Left hindlimb (tissue), 1 donor: Measurements from ENCODE around the gene PLD1.
"Not testable (repeated sequence)": the region's sequence is repeated elsewhere in the genome, so short reads cannot be mapped to it uniquely, and the experiment has no call there.

Source experiments
- DNase-seq: peaks from one replicate; pipeline ENCODE4 v3.0.0-alpha.2; 2018

Gene PLD1, protein sequence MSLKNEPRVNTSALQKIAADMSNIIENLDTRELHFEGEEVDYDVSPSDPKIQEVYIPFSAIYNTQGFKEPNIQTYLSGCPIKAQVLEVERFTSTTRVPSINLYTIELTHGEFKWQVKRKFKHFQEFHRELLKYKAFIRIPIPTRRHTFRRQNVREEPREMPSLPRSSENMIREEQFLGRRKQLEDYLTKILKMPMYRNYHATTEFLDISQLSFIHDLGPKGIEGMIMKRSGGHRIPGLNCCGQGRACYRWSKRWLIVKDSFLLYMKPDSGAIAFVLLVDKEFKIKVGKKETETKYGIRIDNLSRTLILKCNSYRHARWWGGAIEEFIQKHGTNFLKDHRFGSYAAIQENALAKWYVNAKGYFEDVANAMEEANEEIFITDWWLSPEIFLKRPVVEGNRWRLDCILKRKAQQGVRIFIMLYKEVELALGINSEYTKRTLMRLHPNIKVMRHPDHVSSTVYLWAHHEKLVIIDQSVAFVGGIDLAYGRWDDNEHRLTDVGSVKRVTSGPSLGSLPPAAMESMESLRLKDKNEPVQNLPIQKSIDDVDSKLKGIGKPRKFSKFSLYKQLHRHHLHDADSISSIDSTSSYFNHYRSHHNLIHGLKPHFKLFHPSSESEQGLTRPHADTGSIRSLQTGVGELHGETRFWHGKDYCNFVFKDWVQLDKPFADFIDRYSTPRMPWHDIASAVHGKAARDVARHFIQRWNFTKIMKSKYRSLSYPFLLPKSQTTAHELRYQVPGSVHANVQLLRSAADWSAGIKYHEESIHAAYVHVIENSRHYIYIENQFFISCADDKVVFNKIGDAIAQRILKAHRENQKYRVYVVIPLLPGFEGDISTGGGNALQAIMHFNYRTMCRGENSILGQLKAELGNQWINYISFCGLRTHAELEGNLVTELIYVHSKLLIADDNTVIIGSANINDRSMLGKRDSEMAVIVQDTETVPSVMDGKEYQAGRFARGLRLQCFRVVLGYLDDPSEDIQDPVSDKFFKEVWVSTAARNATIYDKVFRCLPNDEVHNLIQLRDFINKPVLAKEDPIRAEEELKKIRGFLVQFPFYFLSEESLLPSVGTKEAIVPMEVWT

GRCh38 chr3:171809861-171810628 is at the start of gene PLD1:
PLD1 (minus strand) TSS chr3:171810483; CDS start chr3:171738051, 72,432 bp downstream.
- DNase-seq, result peak; percentile 89

- DNase-seq, result not testable (repeated sequence)
These were observed 48.5 kb upstream of the PLD1 start for GRCh38 chr3:171858770-171859169.

- no peak for DNase-seq
These were observed 44.5 kb upstream of the PLD1 start for GRCh38 chr3:171854649-171855305.

- DNase-seq, result no peak
These were observed 41.4 kb upstream of the PLD1 start for GRCh38 chr3:171851660-171852058.

DNA sequence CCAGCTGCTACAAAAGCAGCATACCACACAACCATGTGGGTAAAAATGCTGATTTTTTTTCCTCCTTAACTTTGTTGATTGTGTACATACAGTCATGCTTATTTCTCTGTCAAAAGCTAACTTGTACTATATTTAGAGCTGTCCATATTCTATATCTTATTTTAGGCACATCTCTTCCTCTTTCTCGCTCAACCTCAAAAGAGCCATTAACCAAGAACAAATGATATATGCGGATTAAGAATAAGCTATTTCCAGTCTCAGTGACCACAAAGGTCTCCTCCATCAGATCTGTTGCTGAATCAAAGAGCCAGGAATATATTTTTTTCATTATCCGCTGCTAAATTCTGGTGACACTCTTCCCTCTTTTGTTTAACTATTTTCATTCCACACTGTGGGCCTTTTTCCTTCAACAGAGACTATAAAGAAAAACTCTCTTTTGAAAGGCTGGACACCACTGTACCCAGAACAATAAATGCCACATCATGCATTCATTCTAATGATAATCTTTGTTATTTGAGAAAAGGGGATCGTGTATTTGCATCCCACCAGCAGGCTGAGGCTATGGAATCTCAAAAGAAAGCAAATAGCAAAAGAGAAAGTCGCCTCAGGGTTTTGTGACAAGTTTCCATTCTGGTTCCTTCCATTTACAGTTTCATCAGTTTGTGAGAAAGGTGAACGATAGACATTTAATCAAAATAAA is 40.8 kb upstream of the PLD1 start:
- DNase-seq, result no peak

DNA sequence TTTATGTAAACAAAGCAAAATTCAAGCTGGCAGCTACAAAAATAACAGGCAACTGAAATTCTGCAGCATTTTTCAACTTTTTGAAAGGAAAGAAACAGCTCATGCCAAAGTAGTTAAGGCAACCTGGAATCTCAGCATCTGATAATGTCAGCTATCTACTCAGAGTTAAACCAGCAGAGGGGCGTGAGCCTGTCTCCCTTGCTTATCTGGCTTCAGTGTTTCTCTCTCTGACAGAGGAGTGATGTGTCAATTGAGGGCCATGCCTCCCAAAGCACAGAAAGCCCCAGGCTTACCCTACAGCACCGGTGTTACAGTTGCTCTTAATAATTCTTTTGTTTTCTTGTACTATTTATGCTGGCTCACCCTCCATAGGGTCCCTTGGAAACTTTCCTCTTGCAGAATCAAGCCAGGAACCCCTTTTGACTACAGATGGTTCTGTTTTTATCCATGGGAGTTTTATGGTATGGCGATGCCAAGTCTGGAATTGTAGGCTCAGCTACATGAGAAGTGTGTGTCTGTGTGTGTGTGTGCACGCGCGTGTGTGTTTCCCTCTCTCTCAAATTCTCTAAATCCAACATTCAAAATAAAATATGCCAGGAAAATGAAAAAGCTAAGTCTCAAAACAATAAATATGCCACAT is 40.2 kb upstream of the PLD1 start:
- no peak for DNase-seq

GRCh38 chr3:171849617-171850319 is 39.5 kb upstream of the PLD1 start:
- no peak for DNase-seq

DNA sequence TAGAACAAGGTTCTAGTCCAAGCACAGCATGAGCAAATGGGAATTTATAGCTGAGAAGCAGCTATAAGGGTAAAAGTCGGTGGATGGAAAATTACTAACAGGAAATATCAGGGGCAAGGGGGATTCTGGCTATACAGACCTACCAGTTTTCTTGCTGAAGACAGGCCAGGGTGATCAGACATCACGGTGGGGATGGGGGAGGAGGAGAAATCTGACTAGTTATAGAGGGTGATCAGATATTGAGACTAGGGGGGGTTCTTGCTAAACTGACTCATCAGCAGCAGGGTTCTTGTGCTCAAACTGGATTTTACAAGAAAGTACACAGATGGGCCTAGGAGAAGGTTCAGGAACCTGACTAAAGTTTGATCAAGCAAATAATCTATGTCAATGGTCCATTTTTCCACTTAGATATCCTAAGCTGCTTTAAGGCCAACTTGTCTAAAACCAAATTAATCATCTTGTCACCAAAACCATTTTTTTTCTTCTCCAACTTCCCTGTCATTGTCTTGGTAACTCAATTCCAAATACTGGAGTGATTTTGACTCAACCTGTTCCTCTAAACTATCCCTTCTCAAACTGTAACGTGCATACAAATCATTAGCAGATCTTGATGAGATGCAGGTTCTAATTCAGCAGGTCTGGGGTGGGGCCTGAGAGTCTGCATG is 37.4 kb upstream of the PLD1 start:
- DNase-seq, result no peak

DNA sequence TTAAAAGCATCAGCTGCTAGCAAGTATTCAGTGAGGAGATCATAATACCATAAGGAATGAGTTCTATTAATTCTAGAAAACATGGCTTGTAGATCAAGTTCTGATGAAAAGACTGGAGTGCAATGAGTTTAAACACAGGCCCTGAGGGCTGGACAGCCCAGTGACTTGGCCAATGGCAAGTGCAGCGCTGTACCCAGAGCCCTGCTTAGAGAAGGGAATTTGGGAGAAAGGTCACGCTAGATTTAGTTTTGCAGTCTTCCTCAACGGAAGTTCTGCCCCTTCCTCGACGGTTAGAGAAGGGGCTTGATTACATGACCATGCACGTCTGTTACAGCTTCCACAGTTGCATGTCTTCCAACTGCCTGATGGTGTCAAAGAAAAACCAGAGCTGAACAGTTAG is 36.9 kb upstream of the PLD1 start:
- DNase-seq, result no peak

GRCh38 chr3:171846597-171846996 is 36.3 kb upstream of the PLD1 start:
- no peak for DNase-seq

- no peak for DNase-seq
These were observed 35.4 kb upstream of the PLD1 start for GRCh38 chr3:171845481-171846284.

DNA sequence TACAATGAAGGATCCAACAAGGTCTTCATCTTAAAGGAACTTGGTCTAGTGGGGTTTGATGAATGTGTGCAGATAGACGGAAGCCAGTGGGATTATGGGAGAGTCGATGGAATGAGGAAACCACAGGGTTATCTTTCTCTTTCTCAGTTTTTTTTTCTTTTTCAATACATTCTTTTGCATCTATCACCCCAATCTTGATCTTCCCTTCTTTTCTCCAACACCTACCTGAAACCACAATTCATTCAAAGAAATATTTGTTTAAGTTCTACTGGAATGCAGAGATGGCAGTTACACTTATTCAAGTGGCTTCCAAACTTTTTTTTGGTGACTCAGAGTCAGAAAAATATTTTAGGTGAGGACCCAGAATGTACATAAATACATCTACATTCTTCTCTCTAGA is 34.6 kb upstream of the PLD1 start:
- no peak for DNase-seq

DNA sequence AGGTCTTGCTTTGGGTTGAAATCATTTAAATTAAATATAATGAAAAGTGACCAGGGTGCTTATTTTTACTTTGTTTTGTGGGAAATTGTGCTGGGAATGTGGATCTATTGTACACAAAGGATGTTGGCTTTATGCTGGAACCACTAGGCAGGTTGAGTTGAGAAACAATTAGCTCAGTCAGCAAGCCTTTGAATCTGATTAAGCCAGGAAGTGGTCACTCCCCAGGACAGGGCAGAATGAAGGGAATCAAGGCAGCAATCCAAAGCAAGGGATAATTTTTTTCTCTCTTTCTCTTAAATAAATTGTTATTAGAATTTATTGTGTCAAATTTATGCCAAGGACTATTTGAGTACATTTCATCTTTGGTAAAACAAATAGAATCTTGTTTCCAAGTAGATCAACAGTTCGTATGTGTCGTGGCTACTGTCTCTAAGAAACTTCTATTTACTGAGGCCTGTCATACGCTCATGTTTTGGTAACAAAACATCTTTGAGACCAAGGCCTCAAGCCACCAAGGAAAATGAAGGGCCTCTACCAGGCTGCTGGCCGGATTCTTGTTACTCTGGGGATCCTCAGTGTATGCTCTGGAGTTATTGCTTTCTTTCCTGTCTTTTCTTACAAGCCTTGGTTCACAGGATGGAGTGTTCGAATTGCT is 32.7 kb upstream of the PLD1 start, which contains the start of gene TMEM212:
Gene TMEM212 (plus strand): TSS at position 486 of the 655 bp plus-strand sequence. CDS start 35 bp downstream, at position 521.
- no peak for DNase-seq

GRCh38 chr3:171841620-171842000 is 31.3 kb upstream of the PLD1 start:
- DNase-seq, result no peak

- no peak for DNase-seq
These were observed 30.7 kb upstream of the PLD1 start for GRCh38 chr3:171840811-171841619.

DNA sequence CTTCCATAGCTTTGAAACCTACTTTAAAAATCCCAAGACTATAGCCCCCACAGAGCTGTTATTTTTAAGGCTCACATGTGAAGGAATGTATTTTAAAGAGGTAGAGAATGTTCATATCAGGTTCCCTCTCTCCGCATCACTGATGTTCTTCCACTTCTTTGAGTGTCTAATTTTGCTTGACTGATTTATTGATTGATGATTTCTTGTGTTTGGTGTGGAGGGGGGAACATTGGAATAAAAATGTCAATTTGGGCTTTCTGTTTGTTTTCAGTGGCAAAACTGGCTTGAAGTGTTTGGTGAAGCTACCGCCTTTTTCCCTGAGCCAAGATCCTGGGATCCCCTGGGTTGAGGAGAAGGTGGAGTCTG is 30.1 kb upstream of the PLD1 start:
- no peak for DNase-seq

- no peak for DNase-seq
These were observed 29.0 kb upstream of the PLD1 start for GRCh38 chr3:171839270-171839669.
